Smooth muscle cell (in vitro differentiated cells): ENCODE results near the gene DENND5A. TPM values are rescaled to one million over a fixed set of nuclear protein-coding genes. Genes with fewer than 3 reads are reported as not detected.

Experiments
- DNase-seq: peaks from one replicate; lab custom pipeline; 2025; ENCODE audit not compliant: unreplicated experiment; lab: John Stamatoyannopoulos, UW
- H2AFZ ChIP-seq: fragments of 200-600 bp; sonication (generic); 2 replicates; pipeline ENCODE4 v1.6.0; 2016; ENCODE audit warnings: antibody characterized with exemption, low read depth, mild to moderate bottlenecking
- H3F3A ChIP-seq: fragments of 200-600 bp; sonication (generic); 2 replicates; pipeline ENCODE4 v1.6.0; 2017; ENCODE audit warnings: antibody characterized with exemption, low read depth
- H3K27ac ChIP-seq: fragments of 200-600 bp; sonication (generic); 2 replicates; pipeline ENCODE4 v1.5.1; 2016; ENCODE audit warnings: low read depth, mild to moderate bottlenecking
- H3K27me3 ChIP-seq: fragments of 200-600 bp; sonication (generic); 2 replicates; pipeline ENCODE4 v1.6.1; 2016; ENCODE audit warnings: low read depth, mild to moderate bottlenecking
- H3K36me3 ChIP-seq: fragments of 200-600 bp; sonication (generic); 2 replicates; pipeline ENCODE4 v1.5.1; 2016; ENCODE audit warnings: low read depth
- H3K4me1 ChIP-seq: fragments of 200-600 bp; sonication (generic); 2 replicates; pipeline ENCODE4 v1.5.1; 2016; ENCODE audit warnings: low read depth
- H3K4me2 ChIP-seq: fragments of 200-600 bp; sonication (generic); 2 replicates; pipeline ENCODE4 v1.6.0; 2016; ENCODE audit warnings: mild to moderate bottlenecking
- H3K4me3 ChIP-seq: fragments of 200-600 bp; sonication (generic); 2 replicates; pipeline ENCODE4 v1.5.1; 2016; ENCODE audit warnings: mild to moderate bottlenecking
- H3K79me2 ChIP-seq: fragments of 200-600 bp; sonication (generic); 2 replicates; pipeline ENCODE4 v1.6.0; 2016; ENCODE audit warnings: low read depth, mild to moderate bottlenecking
- H3K9ac ChIP-seq: fragments of 200-600 bp; sonication (generic); 2 replicates; pipeline ENCODE4 v1.6.0; 2016; ENCODE audit warnings: low read depth
- H3K9me3 ChIP-seq: fragments of 200-600 bp; sonication (generic); replicated peaks from 2 replicates; pipeline ENCODE4 v1.5.1; 2016; ENCODE audit warnings: low read depth
- H4K20me1 ChIP-seq: fragments of 200-600 bp; sonication (generic); 2 replicates; pipeline ENCODE4 v1.6.0; 2016; ENCODE audit warnings: low read depth
- CTCF ChIP-seq: fragments of 200-600 bp; sonication (generic); IDR thresholded peaks from 2 replicates; pipeline ENCODE4 v1.5.1; 2017; ENCODE audit warnings: borderline replicate concordance, mild to moderate bottlenecking, antibody characterized with exemption; ENCODE audit not compliant: insufficient read depth, poor library complexity, severe bottlenecking
- WGBS: methylation state at CpG from one replicate; pipeline ENCODE4 v1.1.7; 2016; ENCODE audit warnings: low lambda C conversion rate; 5-methylcytosine and 5-hydroxymethylcytosine counted together
- polyA plus RNA-seq: library from polyadenylated mRNA; unstranded; fragments of >200 nt; fragmentation: Nextera tagmentation; extraction: Ambion mirVana; gene quantifications from 2 replicates; pipeline ENCODE4 v1.2.1, GENCODE V29; 2016
- total RNA-seq: library from RNA; depleted of rRNA; stranded (reverse); fragments of >200 nt; gene quantifications from 2 replicates; pipeline ENCODE4 v1.2.3, GENCODE V29; 2014

The DENND5A gene
- total and polyA plus RNA-seq, 2 experiments from 2014 or later, result 42.0 to 66.1 TPM

- no peaks in the 10 kb centered on the region for H3K79me2 ChIP-seq
- H4K20me1 ChIP-seq, result peaks cover 20% of the 10 kb centered on the region
- H3K4me3 ChIP-seq, result no peak overlapping the region
- no peak overlapping the region for H3K9ac ChIP-seq
- no peaks in the 10 kb centered on the region for H3K27me3 ChIP-seq
- H3F3A ChIP-seq, result peaks cover 7% of the 10 kb centered on the region
- H3K36me3 ChIP-seq, result no peaks in the 10 kb centered on the region
- no peaks in the 10 kb centered on the region for H3K4me1 ChIP-seq
- DNase-seq, result no peak
- no peak for TF ChIP-seq CTCF
- 92% methylated on average over 8 of the region's 8 CpGs for WGBS
- H3K4me2 ChIP-seq, result no peak overlapping the region
- H2AFZ ChIP-seq, result no peak overlapping the region
- H3K27ac ChIP-seq, result no peak overlapping the region
- H3K9me3 ChIP-seq, result no peaks in the 10 kb centered on the region
These were observed 12.0 kb upstream of the DENND5A start for GRCh38 chr11:9277176-9277575.

GRCh38 chr11:9276571-9276970, 11.4 kb upstream of the DENND5A start:
- Histone ChIP-seq H3K36me3 (no peaks in the 10 kb centered on the region), H3K4me2 (no peak overlapping the region), H3K4me1 (no peaks in the 10 kb centered on the region), H4K20me1 (peaks cover 15% of the 10 kb centered on the region), H3K9me3 (no peaks in the 10 kb centered on the region), H3F3A (peaks cover 7% of the 10 kb centered on the region), H3K27ac (no peak overlapping the region), H3K9ac (no peak overlapping the region), H3K79me2 (no peaks in the 10 kb centered on the region), H3K4me3 (no peak overlapping the region), H3K27me3 (no peaks in the 10 kb centered on the region), H2AFZ (no peak overlapping the region)
- DNase-seq, result no peak
- WGBS, result 98% methylated on average over 3 of the region's 3 CpGs
- no peak for TF ChIP-seq CTCF

- no peaks in the 10 kb centered on the region for H3K36me3 ChIP-seq
- H3K27me3 ChIP-seq, result no peaks in the 10 kb centered on the region
- no peak for DNase-seq
- H3K4me1 ChIP-seq, result no peaks in the 10 kb centered on the region
- no peak for TF ChIP-seq CTCF
- no peak overlapping the region for H3K27ac ChIP-seq
- peaks cover 5% of the 10 kb centered on the region for H3F3A ChIP-seq
- WGBS, result 93% methylated on average over 8 of the region's 8 CpGs
- no peaks in the 10 kb centered on the region for H3K79me2 ChIP-seq
- H3K4me2 ChIP-seq, result no peak overlapping the region
- no peak overlapping the region for H3K4me3 ChIP-seq
- H3K9ac ChIP-seq, result no peak overlapping the region
- H3K9me3 ChIP-seq, result no peaks in the 10 kb centered on the region
- no peaks in the 10 kb centered on the region for H4K20me1 ChIP-seq
- no peak overlapping the region for H2AFZ ChIP-seq
These were observed 9.5 kb upstream of the DENND5A start for GRCh38 chr11:9274499-9275258.
